ENCODE results near the gene DSCAM. TPM values are rescaled to one million over a fixed set of nuclear protein-coding genes. Genes with fewer than 3 reads are reported as not detected.

DSCAM gene
- polyA plus RNA-seq, 3 donors, result not detected

DNA sequence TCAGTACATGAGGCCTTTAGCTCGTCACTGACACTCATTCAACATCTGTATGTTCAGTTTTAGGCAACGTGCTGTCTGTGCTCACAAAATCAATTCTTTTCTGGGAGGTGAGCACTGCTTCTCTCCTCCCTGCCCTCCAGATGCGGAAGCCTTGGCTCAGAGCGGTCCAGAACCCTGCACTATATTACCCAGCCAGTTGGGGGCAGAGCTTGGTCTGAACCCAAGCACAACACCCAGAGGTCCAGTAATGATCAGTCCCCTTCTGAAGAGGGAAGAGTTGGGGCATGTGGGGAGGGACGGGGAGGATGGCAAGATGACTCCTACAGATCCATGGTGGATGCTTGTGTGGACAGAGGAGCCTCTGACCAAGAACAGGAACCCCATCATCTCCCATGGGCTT, 5.6 kb upstream of the DSCAM start:
- H3K27ac Mint-ChIP-seq, result no peak overlapping the region
- DNase-seq, result no peak
- no peak overlapping the region for H3K9ac ChIP-seq (ENCODE audit: insufficient read depth, low read length, poor library complexity, severe bottlenecking)
- H2AFZ ChIP-seq (ENCODE audit: insufficient read depth, low read depth, low read length, poor library complexity, severe bottlenecking), result no peak overlapping the region
- no peak overlapping the region for H3K4me2 ChIP-seq (replicated peaks; ENCODE audit: extremely low read depth, low read length, poor library complexity, severe bottlenecking)
- H3K4me1 Mint-ChIP-seq, result no peaks in the 10 kb centered on the region
- 69% methylated on average over 2 of the region's 5 CpGs for WGBS (ENCODE audit: insufficient coverage)
- no peaks in the 10 kb centered on the region for H4K20me1 ChIP-seq (ENCODE audit: insufficient read depth, low read length)
- H3K9me3 Mint-ChIP-seq, result peaks cover 2 to 10% (median 6%) of the 10 kb centered on the region in 7 donors
- H3K4me3 ChIP-seq (replicated peaks in 1 of 3; ENCODE audit: low read depth in 2 of 3, low read length in 3 of 3), result no peak overlapping the region
- no peak overlapping the region for H3K27ac ChIP-seq (ENCODE audit: low read depth in 1 of 2, low read length in 2 of 2)
- peaks cover 0 to 13% of the 10 kb centered on the region in 2 donors for H3K27me3 ChIP-seq (ENCODE audit: control insufficient read depth in 2 of 2, insufficient read depth in 2 of 2, low read length in 2 of 2)
- H3K36me3 Mint-ChIP-seq, result no peaks in the 10 kb centered on the region
- no peaks in the 10 kb centered on the region for H3K4me1 ChIP-seq (ENCODE audit: control insufficient read depth in 1 of 2, insufficient read depth in 2 of 2, low read length in 2 of 2)
- H3K27me3 Mint-ChIP-seq (ENCODE audit: low read depth in 3 of 3), result peaks cover 7 to 17% (median 8%) of the 10 kb centered on the region in 3 donors
- intact Hi-C loops (cut with micrococcal nuclease), result no loop called here
- no peaks in the 10 kb centered on the region for H3K36me3 ChIP-seq (replicated peaks in 1 of 2; ENCODE audit: control insufficient read depth in 1 of 2, insufficient read depth in 2 of 2, low read length in 2 of 2)
- peaks cover 2 to 6% of the 10 kb centered on the region in 2 donors for H3K9me3 ChIP-seq (replicated peaks in 1 of 2; ENCODE audit: control insufficient read depth in 1 of 2, insufficient read depth in 1 of 2, low read length in 2 of 2)
- TF ChIP-seq, protein P1, sequence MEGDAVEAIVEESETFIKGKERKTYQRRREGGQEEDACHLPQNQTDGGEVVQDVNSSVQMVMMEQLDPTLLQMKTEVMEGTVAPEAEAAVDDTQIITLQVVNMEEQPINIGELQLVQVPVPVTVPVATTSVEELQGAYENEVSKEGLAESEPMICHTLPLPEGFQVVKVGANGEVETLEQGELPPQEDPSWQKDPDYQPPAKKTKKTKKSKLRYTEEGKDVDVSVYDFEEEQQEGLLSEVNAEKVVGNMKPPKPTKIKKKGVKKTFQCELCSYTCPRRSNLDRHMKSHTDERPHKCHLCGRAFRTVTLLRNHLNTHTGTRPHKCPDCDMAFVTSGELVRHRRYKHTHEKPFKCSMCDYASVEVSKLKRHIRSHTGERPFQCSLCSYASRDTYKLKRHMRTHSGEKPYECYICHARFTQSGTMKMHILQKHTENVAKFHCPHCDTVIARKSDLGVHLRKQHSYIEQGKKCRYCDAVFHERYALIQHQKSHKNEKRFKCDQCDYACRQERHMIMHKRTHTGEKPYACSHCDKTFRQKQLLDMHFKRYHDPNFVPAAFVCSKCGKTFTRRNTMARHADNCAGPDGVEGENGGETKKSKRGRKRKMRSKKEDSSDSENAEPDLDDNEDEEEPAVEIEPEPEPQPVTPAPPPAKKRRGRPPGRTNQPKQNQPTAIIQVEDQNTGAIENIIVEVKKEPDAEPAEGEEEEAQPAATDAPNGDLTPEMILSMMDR (IDR thresholded peaks at IDR 0.05), result no peak
- no peaks in the 10 kb centered on the region for H3K79me2 ChIP-seq (ENCODE audit: insufficient read depth, low read length)
- H3K4me3 Mint-ChIP-seq, result no peak overlapping the region

DNA sequence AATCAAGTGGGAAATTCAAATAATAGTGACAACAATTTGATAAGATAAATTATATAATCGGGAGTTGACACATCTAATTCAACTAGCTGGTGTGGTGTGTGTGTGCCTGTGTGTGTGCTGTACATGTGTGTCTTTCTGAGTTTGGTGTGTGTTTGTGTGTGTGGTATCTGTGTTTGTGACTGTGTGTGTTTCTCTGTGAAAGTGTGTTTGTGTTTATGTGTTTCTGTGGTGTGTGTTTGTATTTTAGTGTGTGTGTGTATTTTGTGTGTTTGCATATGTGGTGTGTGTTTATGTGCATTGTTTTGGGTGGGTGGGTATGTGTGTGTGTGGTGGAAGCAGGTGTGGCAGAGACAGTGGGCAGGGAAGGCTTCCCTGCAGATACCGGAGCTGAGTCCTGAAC, 4.8 kb upstream of the DSCAM start:
- H3K36me3 ChIP-seq (replicated peaks in 1 of 2; ENCODE audit: control insufficient read depth in 1 of 2, insufficient read depth in 2 of 2, low read length in 2 of 2), result no peaks in the 10 kb centered on the region
- H3K4me2 ChIP-seq (replicated peaks; ENCODE audit: extremely low read depth, low read length, poor library complexity, severe bottlenecking), result no peak overlapping the region
- no peaks in the 10 kb centered on the region for H3K79me2 ChIP-seq (ENCODE audit: insufficient read depth, low read length)
- H3K9ac ChIP-seq (ENCODE audit: insufficient read depth, low read length, poor library complexity, severe bottlenecking), result no peak overlapping the region
- 94% methylated on average over 2 of the region's 2 CpGs for WGBS (ENCODE audit: insufficient coverage)
- intact Hi-C loops (cut with micrococcal nuclease), result no loop called here
- peaks cover 3 to 21% of the 10 kb centered on the region in 2 donors for H3K27me3 ChIP-seq (ENCODE audit: control insufficient read depth in 2 of 2, insufficient read depth in 2 of 2, low read length in 2 of 2)
- no peaks in the 10 kb centered on the region for H3K9me3 ChIP-seq (replicated peaks in 1 of 2; ENCODE audit: control insufficient read depth in 1 of 2, insufficient read depth in 1 of 2, low read length in 2 of 2)
- H3K4me1 ChIP-seq (ENCODE audit: control insufficient read depth in 1 of 2, insufficient read depth in 2 of 2, low read length in 2 of 2), result no peaks in the 10 kb centered on the region
- no peak overlapping the region for H3K4me3 ChIP-seq (replicated peaks in 1 of 3; ENCODE audit: low read depth in 2 of 3, low read length in 3 of 3)
- Mint-ChIP-seq H3K4me1 (no peaks in the 10 kb centered on the region), H3K4me3 (no peak overlapping the region), H3K9me3 (peaks cover 3 to 7% (median 4%) of the 10 kb centered on the region in 7 donors), H3K27ac (no peak overlapping the region), H3K36me3 (peaks cover 0 to 2% of the 10 kb centered on the region in 2 donors), H3K27me3 (ENCODE audit: low read depth in 3 of 3) (peaks cover 15 to 25% (median 15%) of the 10 kb centered on the region in 3 donors)
- H4K20me1 ChIP-seq (ENCODE audit: insufficient read depth, low read length), result no peaks in the 10 kb centered on the region
- H3K27ac ChIP-seq (ENCODE audit: low read depth in 1 of 2, low read length in 2 of 2), result no peak overlapping the region
- no peak for DNase-seq
- no peak overlapping the region for H2AFZ ChIP-seq (ENCODE audit: insufficient read depth, low read depth, low read length, poor library complexity, severe bottlenecking)
- TF ChIP-seq, protein P1 (IDR thresholded peaks at IDR 0.05), result no peak
